Epidermal melanocyte (primary cell): ENCODE measurements around the gene GGA2.
A peak's percentile ranks its signal among the peaks of the same experiment; 100 is the strongest.
"Not testable (repeated sequence)": the region's sequence is repeated elsewhere in the genome, so short reads cannot be mapped to it uniquely, and the experiment has no call there.

Source experiments
- DNase-seq: peaks from one replicate; pipeline ENCODE4 v3.0.0; 2011; ENCODE audit warnings: low spot score; ENCODE audit not compliant: insufficient read length

GGA2 gene, protein sequence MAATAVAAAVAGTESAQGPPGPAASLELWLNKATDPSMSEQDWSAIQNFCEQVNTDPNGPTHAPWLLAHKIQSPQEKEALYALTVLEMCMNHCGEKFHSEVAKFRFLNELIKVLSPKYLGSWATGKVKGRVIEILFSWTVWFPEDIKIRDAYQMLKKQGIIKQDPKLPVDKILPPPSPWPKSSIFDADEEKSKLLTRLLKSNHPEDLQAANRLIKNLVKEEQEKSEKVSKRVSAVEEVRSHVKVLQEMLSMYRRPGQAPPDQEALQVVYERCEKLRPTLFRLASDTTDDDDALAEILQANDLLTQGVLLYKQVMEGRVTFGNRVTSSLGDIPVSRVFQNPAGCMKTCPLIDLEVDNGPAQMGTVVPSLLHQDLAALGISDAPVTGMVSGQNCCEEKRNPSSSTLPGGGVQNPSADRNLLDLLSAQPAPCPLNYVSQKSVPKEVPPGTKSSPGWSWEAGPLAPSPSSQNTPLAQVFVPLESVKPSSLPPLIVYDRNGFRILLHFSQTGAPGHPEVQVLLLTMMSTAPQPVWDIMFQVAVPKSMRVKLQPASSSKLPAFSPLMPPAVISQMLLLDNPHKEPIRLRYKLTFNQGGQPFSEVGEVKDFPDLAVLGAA

DNA sequence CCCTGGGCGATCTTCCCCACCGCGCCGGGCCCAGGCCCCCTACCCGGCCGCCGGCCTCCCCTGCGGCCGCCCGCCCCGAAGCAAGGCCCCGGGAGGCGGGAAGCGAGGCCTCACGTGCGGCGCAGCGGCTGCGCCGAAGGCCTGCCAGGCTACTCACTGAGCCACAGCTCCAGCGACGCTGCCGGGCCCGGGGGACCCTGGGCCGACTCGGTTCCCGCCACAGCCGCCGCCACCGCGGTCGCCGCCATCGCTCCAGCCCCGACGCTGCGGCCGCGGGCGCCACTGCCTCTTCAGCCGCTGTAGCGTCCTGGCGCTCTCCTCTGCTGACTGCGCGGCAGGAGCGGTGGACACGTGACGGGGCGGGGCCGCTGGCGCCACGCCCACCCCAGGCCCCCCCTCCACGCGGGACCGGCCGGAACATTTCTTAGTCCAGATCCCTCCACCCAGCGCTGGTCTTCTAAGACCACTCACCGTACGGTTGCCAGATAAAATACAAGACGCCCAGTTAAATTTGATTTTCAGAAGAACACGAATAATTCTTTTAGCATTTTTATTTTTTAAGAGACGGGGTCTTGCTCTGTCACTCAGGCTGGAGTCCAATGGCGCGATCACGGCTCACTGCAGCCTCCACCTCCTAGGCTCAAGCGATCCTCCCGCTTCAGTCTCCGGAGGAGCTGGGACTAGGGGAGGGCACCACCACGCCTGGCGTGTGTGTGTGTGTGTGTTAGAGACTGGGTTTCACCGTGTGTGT, at the start of gene GGA2:
TSS of gene GGA2 (minus strand) at position 331 of the 751 bp plus-strand sequence. CDS start at position 248, 83 bp downstream.
- DNase-seq: peak; percentile 80

DNA sequence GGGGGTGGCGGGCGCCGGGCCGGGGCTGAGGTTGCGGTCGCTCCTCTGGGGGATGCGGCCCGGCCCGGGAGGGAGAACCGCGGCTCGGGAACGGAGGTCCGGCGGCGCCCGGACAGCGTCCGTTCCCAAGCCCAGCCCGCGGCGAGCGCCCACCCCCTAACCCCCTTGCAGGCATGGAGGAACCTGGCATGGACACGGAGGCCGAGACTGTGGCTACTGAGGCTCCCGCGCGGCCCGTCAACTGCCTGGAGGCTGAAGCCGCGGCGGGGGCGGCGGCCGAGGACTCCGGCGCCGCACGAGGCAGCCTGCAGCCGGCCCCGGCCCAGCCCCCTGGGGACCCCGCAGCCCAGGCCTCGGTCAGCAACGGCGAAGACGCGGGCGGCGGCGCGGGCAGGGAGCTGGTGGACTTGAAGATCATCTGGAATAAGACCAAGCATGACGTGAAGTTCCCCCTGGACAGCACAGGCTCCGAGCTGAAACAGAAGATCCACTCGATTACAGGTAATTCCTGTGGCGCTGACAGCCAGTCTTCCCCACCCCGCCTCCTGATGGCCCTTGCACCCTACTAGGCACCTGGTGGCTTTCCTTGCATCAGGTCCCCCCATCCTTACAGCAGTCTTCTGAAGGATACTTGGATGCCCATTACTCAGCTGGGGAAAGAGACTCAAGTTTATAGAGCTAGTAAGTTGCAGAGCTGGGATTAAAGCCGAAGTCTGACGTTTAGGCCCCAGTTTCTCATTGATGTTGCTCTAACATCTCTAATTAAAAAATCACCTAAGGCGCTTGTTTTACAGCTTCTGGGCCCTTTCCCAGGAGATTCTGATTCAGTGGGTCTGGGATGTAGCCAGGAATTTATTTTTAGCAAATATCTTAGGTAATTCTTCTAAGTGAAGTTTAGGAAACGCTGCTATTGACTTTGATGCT, 47.7 kb upstream of the GGA2 start:
- no peak for DNase-seq

DNA sequence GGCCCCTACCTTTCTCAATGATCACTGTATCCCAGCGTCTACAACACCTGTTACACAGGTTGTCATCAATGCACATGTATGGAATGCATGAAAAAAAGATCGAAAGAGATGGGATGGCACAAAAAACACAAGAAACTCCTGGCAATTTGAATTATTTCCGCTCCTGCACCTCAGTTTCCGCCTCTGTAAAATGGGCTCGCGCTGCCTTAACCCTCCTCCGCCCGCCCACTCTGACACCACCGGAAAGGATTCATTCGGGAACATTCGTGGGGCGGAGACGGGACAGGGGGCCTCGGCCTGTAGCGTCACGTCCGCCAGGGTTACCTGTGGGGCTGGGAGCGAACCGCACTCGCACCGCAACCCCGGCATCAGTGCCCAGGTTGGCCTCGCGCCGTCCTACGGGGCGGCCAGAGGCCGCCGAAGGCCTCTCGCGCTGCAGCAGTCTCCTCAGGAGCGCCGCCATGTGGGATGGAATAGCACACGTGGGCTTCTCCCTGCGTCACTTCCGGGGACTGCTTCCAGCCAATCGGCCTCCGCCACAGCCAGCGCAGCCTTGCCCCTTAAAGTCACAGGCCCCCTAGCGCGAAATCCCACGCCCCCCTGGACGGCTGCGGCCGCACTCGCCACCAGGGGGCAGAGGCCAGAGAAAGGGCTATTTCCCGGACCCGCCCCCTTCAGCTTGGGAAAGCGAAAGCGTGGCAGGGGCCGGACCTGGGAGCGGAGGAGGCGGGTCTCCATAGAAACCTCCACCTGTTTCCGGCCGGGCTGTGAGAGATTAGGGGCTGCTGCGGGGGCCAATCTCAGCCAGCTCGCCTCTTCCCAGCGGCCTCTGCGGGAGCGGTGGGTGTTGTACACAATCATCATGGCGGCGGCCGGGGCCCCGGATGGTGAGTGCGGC, 46.8 kb upstream of the GGA2 start, which contains the start of the genes EARS2 and UBFD1:
TSS of gene EARS2 (minus strand) at position 470 of the 898 bp plus-strand sequence. CDS start at position 463, 7 bp downstream.
TSS of gene UBFD1 (plus strand) at position 847 of the 898 bp plus-strand sequence. CDS start at position 863, 16 bp downstream.
- peak; percentile 89 for DNase-seq

GRCh38 chr16:23554536-23554935, 44.2 kb upstream of the GGA2 start:
- no peak for DNase-seq

GRCh38 chr16:23552161-23552560, 41.9 kb upstream of the GGA2 start:
- no peak for DNase-seq

- no peak for DNase-seq
Observed at GRCh38 chr16:23549938-23550337, 39.6 kb upstream of the GGA2 start.

DNA sequence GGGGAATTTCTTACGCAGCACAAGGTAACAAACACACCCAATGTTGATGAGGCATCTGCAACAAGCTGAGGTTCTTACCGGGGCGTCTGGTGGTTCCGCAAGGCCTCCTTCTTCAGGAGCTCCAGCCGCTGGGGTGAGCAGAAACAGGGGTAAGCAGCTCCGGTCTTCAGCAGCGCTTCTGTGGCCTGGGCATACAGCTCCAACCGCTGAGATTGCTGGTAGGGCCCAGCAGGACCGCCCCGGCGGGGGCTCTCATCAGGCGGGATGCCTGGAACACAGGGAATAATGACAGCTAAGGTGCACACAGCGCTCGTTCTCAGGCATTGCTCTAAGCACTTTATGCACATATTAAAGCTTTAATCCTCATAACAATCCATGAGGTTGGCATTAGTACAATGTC, 34.1 kb upstream of the GGA2 start:
- no peak for DNase-seq

GRCh38 chr16:23540817-23541178, 30.5 kb upstream of the GGA2 start:
- not testable (repeated sequence) for DNase-seq

GRCh38 chr16:23539984-23540816, 29.9 kb upstream of the GGA2 start:
- DNase-seq: no peak

DNA sequence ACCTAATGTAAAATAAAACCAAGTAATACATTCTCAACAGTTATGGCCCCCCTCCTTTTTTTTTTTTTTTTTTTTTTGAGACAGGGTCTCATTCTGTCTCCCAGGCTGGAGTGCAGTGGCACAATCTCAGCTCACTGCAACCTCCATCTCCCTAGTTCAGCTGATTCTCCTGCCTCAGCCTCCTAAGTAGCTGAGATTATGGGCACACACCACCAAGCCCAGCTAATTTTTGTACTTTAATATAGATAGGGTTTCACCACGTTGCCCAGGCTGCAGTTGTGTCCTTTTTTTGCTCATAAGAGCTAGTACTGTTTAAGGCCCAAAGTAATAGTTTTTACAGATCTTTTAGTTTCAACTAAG, 28.6 kb upstream of the GGA2 start:
- DNase-seq: no peak

DNA sequence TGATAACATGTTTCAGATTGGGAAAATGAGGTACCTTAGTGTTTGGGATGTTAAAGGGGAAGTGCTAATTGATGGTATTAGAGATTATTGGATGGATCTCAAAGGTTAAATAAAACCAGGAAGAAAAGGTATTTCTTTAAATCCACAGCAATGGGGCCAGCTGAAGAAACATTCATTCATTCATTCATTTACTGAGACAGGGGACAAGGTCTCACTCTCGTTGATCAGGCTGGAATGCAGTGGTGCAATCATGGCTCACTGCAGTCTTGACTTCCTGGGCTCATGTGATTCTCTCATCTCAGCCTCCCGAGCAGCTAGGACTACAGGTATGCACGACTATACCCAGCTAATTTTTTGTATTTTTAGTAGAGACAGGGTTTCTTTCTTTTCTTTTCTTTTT, 27.1 kb upstream of the GGA2 start:
- no peak for DNase-seq

- DNase-seq: no peak
Observed at GRCh38 chr16:23535901-23536300, 25.6 kb upstream of the GGA2 start.

GRCh38 chr16:23534868-23535860, 24.9 kb upstream of the GGA2 start:
- no peak for DNase-seq

DNA sequence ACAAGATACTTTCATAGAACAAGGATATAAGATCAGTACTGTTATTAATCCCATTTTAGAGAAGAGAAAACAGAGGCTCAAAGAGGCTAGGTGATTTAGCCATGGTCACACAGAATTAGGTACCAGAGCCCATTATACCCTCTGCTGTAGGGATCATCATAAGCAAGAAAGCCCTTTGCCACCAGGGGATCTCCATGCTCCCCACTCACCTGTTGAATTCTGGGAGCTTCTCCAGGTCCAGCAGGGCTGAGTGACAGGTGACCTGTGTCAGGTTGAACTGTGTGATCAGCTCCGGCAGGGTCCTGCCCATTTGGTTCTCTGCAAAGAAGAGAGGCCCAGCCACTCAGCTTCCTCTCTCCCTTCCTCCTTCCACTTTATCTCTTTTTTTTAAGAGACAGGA, 22.2 kb upstream of the GGA2 start:
- no peak for DNase-seq

DNA sequence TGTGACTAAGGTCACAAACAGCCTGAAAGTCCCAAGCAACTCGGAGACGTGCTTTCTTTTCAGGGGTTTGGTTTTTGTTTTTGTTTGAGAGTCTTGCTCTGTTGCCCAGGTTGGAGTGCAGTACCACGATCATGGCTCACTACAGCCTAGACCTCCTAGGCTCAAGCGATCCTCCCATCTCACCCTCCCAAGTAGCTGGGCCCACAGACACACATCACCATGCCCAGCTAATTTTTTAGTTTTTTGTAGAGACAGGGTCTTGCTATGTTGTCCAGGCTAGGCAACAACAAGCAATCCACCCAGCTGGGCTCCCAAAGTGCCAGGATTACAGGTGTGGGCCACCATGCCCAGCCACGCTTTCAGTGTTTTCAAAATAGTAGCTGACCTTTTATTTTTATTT, 19.8 kb upstream of the GGA2 start:
- no peak for DNase-seq

DNA sequence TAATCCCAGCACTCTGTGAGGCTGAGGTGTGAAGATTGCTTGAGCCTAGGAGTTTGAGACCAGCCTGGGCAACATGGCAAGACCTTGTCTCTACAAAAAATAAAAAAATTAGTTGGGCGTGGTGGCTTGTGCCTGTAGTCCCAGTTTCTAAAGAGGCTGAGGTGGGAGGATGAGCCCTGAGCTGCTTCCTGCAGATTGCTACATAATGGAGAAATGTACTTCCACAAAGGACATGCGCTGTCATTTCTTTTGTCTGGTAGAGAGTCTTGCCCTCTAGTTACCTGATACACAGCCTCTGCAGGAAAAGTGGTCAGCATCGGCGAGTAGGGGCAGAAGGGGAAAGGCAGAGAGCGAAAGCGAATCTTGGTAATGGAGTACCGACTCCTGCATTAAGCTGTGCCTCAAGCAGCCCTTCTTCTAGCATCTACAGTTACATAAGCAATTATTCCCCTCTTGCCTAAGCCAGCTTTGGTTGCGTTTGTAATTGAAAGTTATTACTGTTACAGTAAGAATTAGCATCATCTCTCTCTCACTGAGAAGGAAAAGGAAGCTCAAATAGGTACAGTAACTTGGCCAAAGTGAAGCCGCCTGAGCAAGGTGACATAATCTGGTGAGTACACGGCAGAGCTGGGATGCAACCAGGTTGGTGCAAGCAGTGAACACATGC, 18.5 kb upstream of the GGA2 start:
- no peak for DNase-seq

- DNase-seq: no peak
Observed at GRCh38 chr16:23527961-23528643, 17.8 kb upstream of the GGA2 start.
